Liver (tissue), 3 donors: ENCODE data around the gene AATK.

Experiments
- EGR1 ChIP-seq, 2 donors: IDR thresholded peaks; 2 replicates each; pipeline ENCODE4 v1.6.1; 2016 to 2018; ENCODE audit warnings: antibody characterized with exemption in 2 of 2, low read depth in 2 of 2
- FOXA1 ChIP-seq: IDR thresholded peaks from 2 replicates; pipeline ENCODE4 v1.6.1; 2016; ENCODE audit warnings: antibody characterized with exemption
- JUND ChIP-seq, 2 donors: IDR thresholded peaks; 2 replicates each; pipeline ENCODE4 v1.6.1; 2016; ENCODE audit warnings: antibody characterized with exemption in 2 of 2
- RAD21 ChIP-seq, 2 donors: IDR thresholded peaks; 2 replicates each; pipeline ENCODE4 v1.6.1; 2016; ENCODE audit warnings: antibody characterized with exemption in 2 of 2, mild to moderate bottlenecking in 2 of 2
- RXRA ChIP-seq, 2 donors: IDR thresholded peaks; 2 replicates each; pipeline ENCODE4 v1.6.1; 2017 to 2018; ENCODE audit warnings: antibody characterized with exemption in 2 of 2, mild to moderate bottlenecking in 1 of 2
- SP1 ChIP-seq: IDR thresholded peaks from 2 replicates; pipeline ENCODE4 v1.6.1; 2018; ENCODE audit warnings: antibody characterized with exemption, mild to moderate bottlenecking
- TAF1 ChIP-seq: conservative IDR thresholded peaks from 2 replicates; pipeline ENCODE4 v1.6.1; 2016; ENCODE audit warnings: antibody characterized with exemption, mild to moderate bottlenecking
- YY1 ChIP-seq: IDR thresholded peaks from 2 replicates; pipeline ENCODE4 v1.6.1; 2016; ENCODE audit warnings: antibody characterized with exemption, mild to moderate bottlenecking
- TF ChIP-seq, protein P1 (sequence below): IDR thresholded peaks from 2 replicates; pipeline ENCODE4 v1.6.1; 2016; ENCODE audit warnings: antibody characterized with exemption
- TF ChIP-seq, protein P2 (sequence below): fragments of 150-350 bp; IDR thresholded peaks from 2 replicates; pipeline ENCODE4 v1.5.1; 2017; ENCODE audit warnings: improper control_type of control experiment, low read depth, low read length; ENCODE audit not compliant: missing input control
- TF ChIP-seq, protein P3 (sequence below): IDR thresholded peaks from 2 replicates; pipeline ENCODE4 v1.6.1; 2016; ENCODE audit warnings: antibody characterized with exemption
- TF ChIP-seq, protein P4 (sequence below): IDR thresholded peaks from 2 replicates; pipeline ENCODE4 v1.6.1; 2016; ENCODE audit warnings: antibody characterized with exemption
- TF ChIP-seq, protein P5 (sequence below): IDR thresholded peaks from 2 replicates; pipeline ENCODE4 v1.6.1; 2016; ENCODE audit warnings: antibody characterized with exemption, mild to moderate bottlenecking
- donor health status: healthy.
- donor health status: healthy.

DNA sequence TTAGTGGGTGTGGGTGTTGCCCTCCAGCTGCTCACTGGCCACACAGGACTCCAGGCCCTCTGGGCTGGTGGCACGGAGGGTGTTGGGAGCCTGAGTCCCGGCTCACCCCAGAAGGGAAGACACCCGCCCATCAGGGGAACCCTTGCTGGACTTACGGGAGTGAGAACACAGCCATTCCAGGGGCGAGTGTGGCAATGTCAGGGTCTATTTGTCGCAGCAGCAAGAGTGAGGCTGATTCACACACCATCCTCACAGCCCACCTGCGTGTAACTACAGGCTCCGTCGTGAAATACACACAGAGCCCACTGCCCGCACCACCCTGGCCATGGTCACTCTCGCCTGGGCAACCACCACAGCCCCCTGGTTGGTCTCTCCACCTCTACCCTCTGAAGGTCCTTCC is 17.8 kb upstream of the AATK start:
- TF ChIP-seq, protein P1, sequence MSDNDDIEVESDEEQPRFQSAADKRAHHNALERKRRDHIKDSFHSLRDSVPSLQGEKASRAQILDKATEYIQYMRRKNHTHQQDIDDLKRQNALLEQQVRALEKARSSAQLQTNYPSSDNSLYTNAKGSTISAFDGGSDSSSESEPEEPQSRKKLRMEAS, result no peak
- TF ChIP-seq, protein P2, sequence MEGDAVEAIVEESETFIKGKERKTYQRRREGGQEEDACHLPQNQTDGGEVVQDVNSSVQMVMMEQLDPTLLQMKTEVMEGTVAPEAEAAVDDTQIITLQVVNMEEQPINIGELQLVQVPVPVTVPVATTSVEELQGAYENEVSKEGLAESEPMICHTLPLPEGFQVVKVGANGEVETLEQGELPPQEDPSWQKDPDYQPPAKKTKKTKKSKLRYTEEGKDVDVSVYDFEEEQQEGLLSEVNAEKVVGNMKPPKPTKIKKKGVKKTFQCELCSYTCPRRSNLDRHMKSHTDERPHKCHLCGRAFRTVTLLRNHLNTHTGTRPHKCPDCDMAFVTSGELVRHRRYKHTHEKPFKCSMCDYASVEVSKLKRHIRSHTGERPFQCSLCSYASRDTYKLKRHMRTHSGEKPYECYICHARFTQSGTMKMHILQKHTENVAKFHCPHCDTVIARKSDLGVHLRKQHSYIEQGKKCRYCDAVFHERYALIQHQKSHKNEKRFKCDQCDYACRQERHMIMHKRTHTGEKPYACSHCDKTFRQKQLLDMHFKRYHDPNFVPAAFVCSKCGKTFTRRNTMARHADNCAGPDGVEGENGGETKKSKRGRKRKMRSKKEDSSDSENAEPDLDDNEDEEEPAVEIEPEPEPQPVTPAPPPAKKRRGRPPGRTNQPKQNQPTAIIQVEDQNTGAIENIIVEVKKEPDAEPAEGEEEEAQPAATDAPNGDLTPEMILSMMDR, result no peak
- TF ChIP-seq, protein P3, sequence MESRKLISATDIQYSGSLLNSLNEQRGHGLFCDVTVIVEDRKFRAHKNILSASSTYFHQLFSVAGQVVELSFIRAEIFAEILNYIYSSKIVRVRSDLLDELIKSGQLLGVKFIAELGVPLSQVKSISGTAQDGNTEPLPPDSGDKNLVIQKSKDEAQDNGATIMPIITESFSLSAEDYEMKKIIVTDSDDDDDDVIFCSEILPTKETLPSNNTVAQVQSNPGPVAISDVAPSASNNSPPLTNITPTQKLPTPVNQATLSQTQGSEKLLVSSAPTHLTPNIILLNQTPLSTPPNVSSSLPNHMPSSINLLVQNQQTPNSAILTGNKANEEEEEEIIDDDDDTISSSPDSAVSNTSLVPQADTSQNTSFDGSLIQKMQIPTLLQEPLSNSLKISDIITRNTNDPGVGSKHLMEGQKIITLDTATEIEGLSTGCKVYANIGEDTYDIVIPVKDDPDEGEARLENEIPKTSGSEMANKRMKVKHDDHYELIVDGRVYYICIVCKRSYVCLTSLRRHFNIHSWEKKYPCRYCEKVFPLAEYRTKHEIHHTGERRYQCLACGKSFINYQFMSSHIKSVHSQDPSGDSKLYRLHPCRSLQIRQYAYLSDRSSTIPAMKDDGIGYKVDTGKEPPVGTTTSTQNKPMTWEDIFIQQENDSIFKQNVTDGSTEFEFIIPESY, result no peak
- TF ChIP-seq TAF1 (no peak), RAD21 (IDR thresholded peaks at IDR 0.05) (no peak), YY1 (no peak), FOXA1 (no peak), RXRA (IDR thresholded peaks at IDR 0.05) (no peak), EGR1 (IDR thresholded peaks at IDR 0.05; ENCODE audit: low read depth in 2 of 2) (no peak), SP1 (no peak), JUND (IDR thresholded peaks at IDR 0.05) (no peak)
- TF ChIP-seq, protein P4, sequence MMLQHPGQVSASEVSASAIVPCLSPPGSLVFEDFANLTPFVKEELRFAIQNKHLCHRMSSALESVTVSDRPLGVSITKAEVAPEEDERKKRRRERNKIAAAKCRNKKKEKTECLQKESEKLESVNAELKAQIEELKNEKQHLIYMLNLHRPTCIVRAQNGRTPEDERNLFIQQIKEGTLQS, result no peak
- TF ChIP-seq, protein P5, sequence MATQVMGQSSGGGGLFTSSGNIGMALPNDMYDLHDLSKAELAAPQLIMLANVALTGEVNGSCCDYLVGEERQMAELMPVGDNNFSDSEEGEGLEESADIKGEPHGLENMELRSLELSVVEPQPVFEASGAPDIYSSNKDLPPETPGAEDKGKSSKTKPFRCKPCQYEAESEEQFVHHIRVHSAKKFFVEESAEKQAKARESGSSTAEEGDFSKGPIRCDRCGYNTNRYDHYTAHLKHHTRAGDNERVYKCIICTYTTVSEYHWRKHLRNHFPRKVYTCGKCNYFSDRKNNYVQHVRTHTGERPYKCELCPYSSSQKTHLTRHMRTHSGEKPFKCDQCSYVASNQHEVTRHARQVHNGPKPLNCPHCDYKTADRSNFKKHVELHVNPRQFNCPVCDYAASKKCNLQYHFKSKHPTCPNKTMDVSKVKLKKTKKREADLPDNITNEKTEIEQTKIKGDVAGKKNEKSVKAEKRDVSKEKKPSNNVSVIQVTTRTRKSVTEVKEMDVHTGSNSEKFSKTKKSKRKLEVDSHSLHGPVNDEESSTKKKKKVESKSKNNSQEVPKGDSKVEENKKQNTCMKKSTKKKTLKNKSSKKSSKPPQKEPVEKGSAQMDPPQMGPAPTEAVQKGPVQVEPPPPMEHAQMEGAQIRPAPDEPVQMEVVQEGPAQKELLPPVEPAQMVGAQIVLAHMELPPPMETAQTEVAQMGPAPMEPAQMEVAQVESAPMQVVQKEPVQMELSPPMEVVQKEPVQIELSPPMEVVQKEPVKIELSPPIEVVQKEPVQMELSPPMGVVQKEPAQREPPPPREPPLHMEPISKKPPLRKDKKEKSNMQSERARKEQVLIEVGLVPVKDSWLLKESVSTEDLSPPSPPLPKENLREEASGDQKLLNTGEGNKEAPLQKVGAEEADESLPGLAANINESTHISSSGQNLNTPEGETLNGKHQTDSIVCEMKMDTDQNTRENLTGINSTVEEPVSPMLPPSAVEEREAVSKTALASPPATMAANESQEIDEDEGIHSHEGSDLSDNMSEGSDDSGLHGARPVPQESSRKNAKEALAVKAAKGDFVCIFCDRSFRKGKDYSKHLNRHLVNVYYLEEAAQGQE, result no peak
